ENCODE results near the gene GCK.
A peak's percentile ranks its signal among the peaks of the same experiment; 100 is the strongest.

GCK gene

DNA sequence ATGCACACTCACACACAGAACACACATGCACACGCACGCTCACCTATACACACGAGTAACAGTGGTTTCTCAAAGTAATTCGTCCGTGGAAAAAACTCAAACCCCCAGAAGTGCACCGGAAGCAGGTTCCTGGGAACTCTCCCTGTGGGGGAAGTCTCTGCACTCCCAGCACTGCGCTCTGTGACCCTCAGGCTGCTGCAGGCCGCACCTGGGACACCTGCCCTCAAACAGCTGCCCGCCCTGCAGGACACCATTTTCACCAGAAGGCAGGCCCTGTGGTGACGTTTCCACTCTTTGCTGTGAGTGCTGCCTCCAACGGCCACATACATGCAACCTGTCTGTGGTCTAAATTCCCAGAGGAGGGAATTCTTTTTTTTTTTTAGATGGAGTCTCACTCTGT, 32.8 kb upstream of the GCK start:
- DNase-seq: no peak

DNA sequence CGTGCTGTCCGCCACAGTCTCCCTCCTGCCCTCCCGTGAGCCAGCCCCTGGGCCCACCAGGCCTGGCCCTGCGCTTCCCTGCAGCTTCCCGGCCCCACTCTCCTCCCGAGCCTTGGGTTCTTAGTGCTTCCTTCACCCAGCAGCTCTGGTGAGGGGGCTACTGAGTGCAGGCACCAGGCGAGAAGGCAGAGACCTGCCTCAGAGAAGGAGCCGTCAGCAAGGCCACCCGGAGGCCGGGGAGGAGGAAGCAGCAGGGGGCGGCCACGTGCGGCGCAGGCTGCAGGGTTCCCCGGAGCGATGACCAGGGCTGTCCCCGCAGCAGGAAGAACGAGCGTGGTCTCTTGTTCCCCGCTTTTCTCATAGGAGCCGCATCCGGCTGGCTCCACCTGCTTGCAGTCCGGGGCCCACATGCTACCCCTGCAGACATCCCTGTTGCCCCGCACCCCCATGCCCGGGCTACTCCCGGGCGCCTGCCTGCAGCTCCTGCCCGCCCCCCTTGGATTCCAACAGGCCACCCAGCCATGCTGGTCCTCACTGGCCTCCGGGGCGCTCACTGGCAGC, 32.1 kb upstream of the GCK start:
- DNase-seq: no peak

GRCh38 chr7:44220358-44221112, 31.3 kb upstream of the GCK start:
- no peak for DNase-seq

- DNase-seq: no peak
Measured at GRCh38 chr7:44220046-44220357, 30.8 kb upstream of the GCK start.

GRCh38 chr7:44219371-44220045, 30.3 kb upstream of the GCK start:
- no peak for DNase-seq

DNA sequence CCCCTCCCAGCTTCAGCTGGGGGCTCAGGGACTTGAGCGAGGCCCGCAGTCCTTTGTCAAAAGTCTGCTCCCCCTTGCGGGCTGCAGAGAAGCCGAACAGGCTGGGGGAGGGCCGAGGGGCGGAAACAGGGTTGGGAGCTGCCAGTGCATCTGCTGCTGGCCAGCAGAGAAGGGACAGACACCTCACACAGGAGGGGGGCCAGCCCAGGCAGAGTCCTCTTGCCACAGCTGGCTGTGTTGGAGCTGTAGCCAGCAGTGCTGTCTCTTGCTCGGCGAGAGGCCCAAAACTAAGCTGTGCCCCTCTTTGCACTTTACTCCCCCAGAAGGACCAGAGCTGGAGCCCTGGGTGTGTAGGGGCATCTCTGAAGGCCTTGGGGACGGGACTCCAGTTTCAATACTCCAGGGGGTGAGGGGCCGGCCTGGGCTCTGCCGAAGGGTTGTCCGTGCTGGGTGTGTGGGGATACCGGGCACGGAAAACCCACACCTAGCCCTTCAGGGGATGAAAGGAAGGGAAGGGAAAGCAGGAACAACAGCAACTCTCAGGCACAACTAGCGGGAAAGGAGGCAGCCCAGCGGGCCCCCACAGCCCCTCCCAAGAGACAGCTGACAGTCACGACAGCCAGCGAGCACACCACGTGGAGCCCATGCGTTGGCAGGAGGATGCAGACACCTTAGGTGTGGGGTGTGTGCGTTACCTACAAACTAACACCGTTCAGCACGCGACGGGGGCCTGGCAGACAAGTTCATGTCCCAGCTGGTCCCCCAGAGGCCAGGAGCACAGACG, 29.4 kb upstream of the GCK start:
- DNase-seq: no peak

DNA sequence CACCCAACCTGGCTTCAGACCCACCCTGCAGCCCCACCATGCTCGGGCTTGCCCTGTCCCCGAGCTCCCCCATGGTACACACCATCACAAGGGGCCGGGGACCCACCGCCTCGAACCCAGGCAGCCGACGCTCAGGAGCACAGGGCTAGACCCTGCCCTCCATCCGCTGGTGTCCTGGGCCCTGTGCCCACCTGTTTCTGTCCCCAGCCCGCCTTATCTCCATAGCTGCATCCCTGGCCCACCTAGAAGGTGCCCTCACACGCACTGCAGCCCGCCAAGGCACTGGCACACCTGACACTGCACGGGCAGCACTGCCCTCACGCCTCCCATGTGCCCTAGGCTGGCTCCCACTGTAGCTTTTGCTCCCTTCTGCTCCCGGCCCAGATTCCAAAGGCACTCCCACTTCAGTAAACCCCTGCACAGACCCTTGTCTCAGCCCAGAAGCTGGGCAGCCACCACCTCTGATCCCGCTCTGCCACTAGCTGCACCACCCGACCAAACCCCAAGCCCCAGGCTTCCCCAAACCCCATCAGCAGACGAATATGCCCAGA, 28.7 kb upstream of the GCK start:
- DNase-seq: no peak

DNA sequence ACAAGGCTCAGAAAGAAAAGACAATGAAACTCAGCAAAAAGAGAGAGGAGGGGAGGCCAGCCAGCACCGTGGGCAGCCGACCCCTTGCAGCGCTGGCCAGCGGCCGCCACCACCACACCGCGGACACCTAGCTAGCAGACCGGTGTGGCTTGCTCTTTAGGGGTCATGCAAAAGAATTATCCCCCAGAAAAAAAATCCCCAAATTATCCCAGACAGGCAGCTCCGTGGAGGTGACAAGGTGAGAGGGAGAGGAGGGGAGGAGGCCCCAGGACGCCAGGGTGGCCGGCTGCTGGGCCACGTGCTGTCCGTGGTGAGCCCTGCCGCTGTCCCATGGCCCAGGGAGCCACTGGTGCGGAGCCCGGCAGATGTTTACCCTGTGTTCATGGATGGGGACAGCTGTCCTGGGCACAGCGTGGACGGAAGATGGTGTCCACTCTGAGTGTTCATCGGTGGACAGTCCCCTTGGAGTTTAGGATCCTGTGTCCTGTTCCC, 28.0 kb upstream of the GCK start:
- DNase-seq: no peak

DNA sequence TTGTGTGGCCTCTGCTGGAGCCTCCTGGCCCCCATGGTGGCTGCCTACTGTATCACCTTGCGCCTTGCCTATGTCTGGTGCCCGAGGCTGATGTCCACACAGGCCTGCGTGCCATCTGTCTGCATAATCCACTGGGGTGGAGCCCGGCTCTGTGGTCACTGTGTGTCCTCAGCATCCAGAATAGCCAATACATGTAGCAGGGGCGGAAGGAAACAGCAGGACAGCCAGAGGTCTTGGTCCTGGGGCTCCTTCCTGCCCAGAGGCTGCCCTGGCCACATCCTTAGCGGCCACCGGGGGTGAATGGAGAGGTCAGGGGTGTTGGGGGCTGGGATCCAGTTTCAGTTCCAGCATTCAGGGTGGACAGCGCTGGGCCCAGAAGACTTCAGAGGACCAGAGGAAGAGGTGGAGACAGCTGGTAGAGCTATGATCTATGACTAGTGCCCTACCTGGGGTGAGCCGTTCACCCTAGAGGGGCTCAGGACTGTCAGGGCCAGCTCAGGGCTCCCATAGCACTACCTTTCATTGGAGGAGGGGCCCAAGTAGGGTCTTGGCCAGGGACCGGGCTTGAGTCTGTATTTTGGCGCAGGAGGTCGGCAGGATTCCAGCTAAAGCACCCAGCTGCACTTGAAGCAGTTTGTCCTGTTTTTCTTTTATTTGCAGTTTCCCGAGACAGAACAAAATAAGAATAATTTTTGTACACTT, 27.4 kb upstream of the GCK start:
- DNase-seq: no peak

DNA sequence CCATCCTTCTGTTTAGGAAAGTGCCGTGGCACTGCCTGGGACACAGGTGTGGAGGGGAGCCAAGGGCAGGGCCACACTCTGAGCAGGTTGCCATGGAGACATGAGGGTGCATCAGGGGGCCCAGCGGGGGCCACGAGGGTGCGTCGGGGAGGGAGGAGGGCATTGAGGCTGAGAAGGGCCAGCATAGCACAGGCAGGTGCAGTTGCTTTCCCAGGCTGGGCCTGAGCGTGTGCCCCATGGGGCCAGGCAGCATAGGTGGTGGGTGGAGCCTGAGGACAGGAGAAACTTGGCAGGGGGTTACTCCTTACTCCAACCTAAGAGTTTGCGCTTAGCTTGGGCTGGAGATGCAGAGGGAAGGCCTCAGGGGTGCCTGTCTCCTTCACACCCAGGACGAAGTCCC, 26.8 kb upstream of the GCK start:
- DNase-seq: no peak

GRCh38 chr7:44215531-44215930, 26.3 kb upstream of the GCK start:
- no peak for DNase-seq

- DNase-seq: no peak
Measured at GRCh38 chr7:44213877-44214388, 24.7 kb upstream of the GCK start.

DNA sequence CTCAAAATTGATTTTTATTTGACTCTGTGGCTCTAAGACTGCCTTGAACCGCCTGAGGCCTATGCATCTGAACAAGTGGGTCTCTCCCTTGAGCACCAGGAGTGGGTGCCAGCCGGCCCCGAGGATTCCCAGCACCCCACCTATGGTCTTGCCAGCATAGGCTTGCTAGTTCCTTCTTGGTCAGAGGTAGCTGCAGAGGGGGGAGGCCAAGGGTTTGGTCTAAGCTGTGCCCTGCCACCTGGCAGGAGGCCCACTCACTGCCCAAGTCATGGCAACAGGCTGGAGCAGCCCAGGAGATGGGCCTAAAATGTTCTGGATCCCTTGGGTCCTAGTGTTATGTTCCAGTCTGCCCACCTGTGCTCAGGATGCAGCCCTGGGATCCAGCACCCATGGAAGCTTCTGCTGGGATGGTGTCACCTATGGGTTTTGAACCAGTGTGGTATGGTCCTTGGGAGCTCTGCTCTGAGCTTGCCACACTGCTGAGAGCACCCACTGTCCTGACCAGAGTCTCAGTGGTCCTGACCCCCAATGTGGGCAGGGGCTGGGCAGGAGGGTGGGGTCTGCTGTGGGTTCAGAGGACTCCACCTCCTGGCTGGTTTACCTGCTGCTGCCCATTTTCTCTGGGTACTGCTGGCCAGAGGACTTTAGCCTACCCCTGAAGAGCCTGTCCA, 24.1 kb upstream of the GCK start:
- DNase-seq: no peak

- no peak for DNase-seq
Measured at GRCh38 chr7:44212581-44213184, 23.4 kb upstream of the GCK start.

- no peak for DNase-seq
Measured at GRCh38 chr7:44212018-44212417, 22.8 kb upstream of the GCK start.

GRCh38 chr7:44211126-44211675, 22.0 kb upstream of the GCK start:
- DNase-seq: no peak

- DNase-seq: no peak
Measured at GRCh38 chr7:44210107-44210506, 20.9 kb upstream of the GCK start.

DNA sequence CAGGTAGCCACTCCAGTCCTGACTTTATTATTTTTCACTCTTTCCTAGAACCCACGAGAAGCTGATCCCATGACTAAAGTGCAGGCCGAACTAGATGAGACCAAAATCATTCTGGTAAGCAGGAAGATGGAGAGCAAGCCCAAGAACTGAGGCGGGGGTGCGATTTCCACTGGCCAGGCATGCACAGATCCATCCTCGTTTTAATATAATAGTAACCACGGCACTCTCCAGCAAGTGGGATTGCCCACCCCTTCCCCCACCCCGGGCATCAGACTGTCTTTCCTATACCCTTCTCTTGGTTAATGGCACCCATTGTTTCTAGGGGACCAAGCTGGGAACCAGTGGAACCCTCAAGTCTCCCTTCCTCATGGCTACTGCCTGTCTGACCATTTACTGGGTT, 18.8 kb upstream of the GCK start:
- DNase-seq: no peak

GRCh38 chr7:44206008-44206407, 16.8 kb upstream of the GCK start:
- no peak for DNase-seq

GRCh38 chr7:44201813-44202212, 12.6 kb upstream of the GCK start:
- peak; percentile 10 for DNase-seq

Data from kidney glomerular epithelial cell (primary cell).